Breast epithelium (tissue), 3 donors: ENCODE measurements around the gene PFN4.

Source experiments
- POLR2A ChIP-seq: fragments of 450-650 bp; IDR thresholded peaks from one replicate; pipeline ENCODE4 v1.6.1; 2016; ENCODE audit warnings: antibody characterized with exemption, mild to moderate bottlenecking, moderate library complexity
- POLR2AphosphoS5 ChIP-seq, 3 donors: sonication (generic); formaldehyde crosslinking; IDR thresholded peaks; one replicate each; pipeline ENCODE4 v1.6.1; 2017; ENCODE audit warnings: antibody characterized with exemption in 3 of 3
- TF ChIP-seq, protein P1 (sequence below), 3 donors: fragments of 450-650 bp; IDR thresholded peaks; one replicate each; pipeline ENCODE4 v1.5.1; 2016 to 2017; ENCODE audit warnings: antibody characterized with exemption in 3 of 3, mild to moderate bottlenecking in 3 of 3, moderate library complexity in 3 of 3

DNA sequence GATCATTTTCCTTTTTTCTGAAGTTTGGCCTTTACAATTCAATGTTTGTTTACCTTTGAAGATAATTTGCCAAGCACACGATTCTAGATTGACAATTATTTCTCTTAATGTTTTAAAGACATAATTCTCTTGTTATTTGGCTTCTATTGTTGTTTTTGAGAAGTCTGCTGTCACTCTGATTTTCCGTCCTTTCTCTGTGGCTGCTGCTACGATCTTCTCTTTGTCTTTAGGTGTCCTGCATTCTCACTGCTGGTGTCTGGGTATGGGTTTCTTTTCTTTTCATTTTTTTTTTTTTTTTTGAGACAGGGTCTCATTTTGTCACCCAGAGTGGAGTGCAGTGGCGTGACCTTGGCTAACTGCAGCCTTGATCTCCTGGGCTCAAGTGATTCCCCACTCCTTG is 36.6 kb upstream of the PFN4 start:
- TF ChIP-seq POLR2A (no peak), POLR2AphosphoS5 (IDR thresholded peaks at IDR 0.05) (no peak)
- TF ChIP-seq, protein P1, sequence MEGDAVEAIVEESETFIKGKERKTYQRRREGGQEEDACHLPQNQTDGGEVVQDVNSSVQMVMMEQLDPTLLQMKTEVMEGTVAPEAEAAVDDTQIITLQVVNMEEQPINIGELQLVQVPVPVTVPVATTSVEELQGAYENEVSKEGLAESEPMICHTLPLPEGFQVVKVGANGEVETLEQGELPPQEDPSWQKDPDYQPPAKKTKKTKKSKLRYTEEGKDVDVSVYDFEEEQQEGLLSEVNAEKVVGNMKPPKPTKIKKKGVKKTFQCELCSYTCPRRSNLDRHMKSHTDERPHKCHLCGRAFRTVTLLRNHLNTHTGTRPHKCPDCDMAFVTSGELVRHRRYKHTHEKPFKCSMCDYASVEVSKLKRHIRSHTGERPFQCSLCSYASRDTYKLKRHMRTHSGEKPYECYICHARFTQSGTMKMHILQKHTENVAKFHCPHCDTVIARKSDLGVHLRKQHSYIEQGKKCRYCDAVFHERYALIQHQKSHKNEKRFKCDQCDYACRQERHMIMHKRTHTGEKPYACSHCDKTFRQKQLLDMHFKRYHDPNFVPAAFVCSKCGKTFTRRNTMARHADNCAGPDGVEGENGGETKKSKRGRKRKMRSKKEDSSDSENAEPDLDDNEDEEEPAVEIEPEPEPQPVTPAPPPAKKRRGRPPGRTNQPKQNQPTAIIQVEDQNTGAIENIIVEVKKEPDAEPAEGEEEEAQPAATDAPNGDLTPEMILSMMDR (IDR thresholded peaks at IDR 0.05) = no peak
